HepG2 (cell line): ENCODE data around the gene ZNF212. TPM values are rescaled to one million over a fixed set of nuclear protein-coding genes. Genes with fewer than 3 reads are reported as not detected.

Experiments
- FOXK2 ChIP-seq: fragments of 450-650 bp; IDR thresholded peaks from 2 replicates; pipeline ENCODE4 v1.6.1; 2016
- KLF16 ChIP-seq, 2 experiments: sonication (generic) in 1 of 2; formaldehyde crosslinking in 1 of 2; IDR thresholded peaks; 2 replicates each; pipeline versions ENCODE4 v1.6.1 to v1.8.0; 2016 to 2023; ENCODE audit warnings: missing genetic modification reagents in 2 of 2, missing compliant biosample characterization in 1 of 2
- SP140L ChIP-seq: sonication (generic); formaldehyde crosslinking; IDR thresholded peaks from 2 replicates; pipeline ENCODE4 v1.4.0; 2020; ENCODE audit warnings: missing genetic modification reagents, borderline replicate concordance
- SRF ChIP-seq: IDR thresholded peaks from 2 replicates; pipeline ENCODE4 v1.6.1; 2011; ENCODE audit warnings: mild to moderate bottlenecking, low read depth, low read length, moderate library complexity
- ZNF33B ChIP-seq: sonication (generic); formaldehyde crosslinking; IDR thresholded peaks from 2 replicates; pipeline ENCODE4 v1.5.1; 2020; ENCODE audit warnings: mild to moderate bottlenecking, missing genetic modification reagents
- ZNF343 ChIP-seq: sonication (generic); formaldehyde crosslinking; IDR thresholded peaks from 2 replicates; pipeline ENCODE4 v1.4.0; 2020; ENCODE audit warnings: mild to moderate bottlenecking, missing genetic modification reagents
- ZSCAN9 ChIP-seq: IDR thresholded peaks from 2 replicates; pipeline ENCODE4 v1.6.1; 2016; ENCODE audit warnings: borderline replicate concordance
- polyA plus RNA-seq, 8 experiments: library from polyadenylated mRNA; depleted of rRNA in 3 of 8; stranded (reverse) in 7 of 8; unstranded in 1 of 8; fragments of >200 nt; fragmentation: Illumina TruSeq in 4 of 8; extraction: Trizol in 4 of 8; gene quantifications; 2 replicates each; pipeline versions ENCODE4 v1.2.1 to v1.2.3, GENCODE V29; 2011 to 2016; ENCODE audit warnings: low read depth in 4 of 8, missing spikeins in 1 of 8, mixed read lengths in 1 of 8; ENCODE audit not compliant: insufficient read depth in 1 of 8
- total RNA-seq, 5 experiments: library from RNA; depleted of rRNA; stranded (reverse); fragments of >200 nt; fragmentation: Illumina TruSeq; extraction: Trizol; gene quantifications; 2 replicates each; pipeline ENCODE4 v1.2.3, GENCODE V29; 2016; ENCODE audit warnings: low read depth in 1 of 5
- TF ChIP-seq, protein P1 (sequence below): IDR thresholded peaks from 2 replicates; pipeline ENCODE4 v1.6.1; 2016; ENCODE audit warnings: low read depth, missing genetic modification reagents, missing compliant biosample characterization
- TF ChIP-seq, protein P2 (sequence below): sonication (generic); formaldehyde crosslinking; IDR thresholded peaks from 2 replicates; pipeline ENCODE4 v1.5.1; 2020; ENCODE audit warnings: missing genetic modification reagents, mild to moderate bottlenecking, borderline replicate concordance
- TF ChIP-seq, protein P3 (sequence below): sonication (generic); formaldehyde crosslinking; IDR thresholded peaks from 2 replicates; pipeline ENCODE4 v1.4.0; 2020; ENCODE audit warnings: mild to moderate bottlenecking, missing genetic modification reagents, borderline replicate concordance
- TF ChIP-seq, protein P4 (sequence below): sonication (generic); formaldehyde crosslinking; IDR thresholded peaks from 2 replicates; pipeline ENCODE4 v1.4.0; 2020; ENCODE audit warnings: missing genetic modification reagents

The ZNF212 gene
- total and polyA plus RNA-seq, 2 of the 13 experiments (the other 11 are each of a cell fraction or from before 2014, with no cell fraction given) = 2.6 to 3.8 TPM

DNA sequence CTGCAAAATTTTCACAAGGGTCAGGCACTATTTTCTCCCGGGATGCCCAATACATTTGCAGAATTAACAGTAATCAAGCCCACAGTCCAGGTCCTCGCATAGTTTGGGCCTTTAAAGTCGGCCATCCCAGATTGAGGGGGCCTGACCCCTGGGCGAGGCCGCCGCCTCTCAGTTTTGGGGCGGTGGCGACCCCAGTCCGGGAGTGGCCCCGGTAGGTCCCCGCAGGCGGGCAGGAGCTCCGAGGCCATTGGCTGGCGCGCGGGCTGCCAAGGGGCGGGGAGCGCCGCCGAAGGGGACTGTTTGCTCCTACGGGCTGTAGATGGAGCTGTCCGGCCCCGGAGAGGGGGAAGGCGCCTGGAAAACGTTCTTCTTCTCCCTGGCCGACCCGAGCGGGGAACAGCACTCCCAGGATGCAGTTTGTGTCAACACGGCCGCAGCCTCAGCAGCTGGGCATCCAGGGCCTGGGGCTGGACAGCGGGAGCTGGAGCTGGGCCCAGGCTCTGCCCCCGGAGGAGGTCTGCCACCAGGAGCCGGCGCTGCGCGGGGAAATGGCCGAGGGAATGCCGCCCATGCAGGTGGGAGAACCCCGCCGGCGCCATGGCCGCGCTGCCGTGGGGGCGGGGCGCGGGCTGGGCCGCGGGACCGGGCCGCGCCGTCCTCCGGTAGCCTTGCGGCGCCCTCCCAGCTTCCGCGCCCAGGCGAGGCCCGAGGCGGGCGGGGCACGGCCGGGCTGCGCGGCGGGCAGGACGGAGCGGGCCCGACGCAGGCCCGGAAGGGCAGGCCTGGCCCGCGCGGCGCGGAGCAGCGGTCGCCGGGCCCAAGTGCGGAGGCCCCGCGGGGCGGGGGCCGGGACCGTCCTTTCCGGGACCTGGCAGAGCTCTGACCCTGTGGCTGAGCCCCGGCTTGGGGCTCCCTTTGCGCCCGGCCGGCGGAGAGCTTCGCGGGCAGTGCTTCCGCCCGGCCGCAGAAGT lies 44.0 kb upstream of the ZNF212 start, which contains the start of gene ZNF282 (continued):
- TF ChIP-seq, protein P1, sequence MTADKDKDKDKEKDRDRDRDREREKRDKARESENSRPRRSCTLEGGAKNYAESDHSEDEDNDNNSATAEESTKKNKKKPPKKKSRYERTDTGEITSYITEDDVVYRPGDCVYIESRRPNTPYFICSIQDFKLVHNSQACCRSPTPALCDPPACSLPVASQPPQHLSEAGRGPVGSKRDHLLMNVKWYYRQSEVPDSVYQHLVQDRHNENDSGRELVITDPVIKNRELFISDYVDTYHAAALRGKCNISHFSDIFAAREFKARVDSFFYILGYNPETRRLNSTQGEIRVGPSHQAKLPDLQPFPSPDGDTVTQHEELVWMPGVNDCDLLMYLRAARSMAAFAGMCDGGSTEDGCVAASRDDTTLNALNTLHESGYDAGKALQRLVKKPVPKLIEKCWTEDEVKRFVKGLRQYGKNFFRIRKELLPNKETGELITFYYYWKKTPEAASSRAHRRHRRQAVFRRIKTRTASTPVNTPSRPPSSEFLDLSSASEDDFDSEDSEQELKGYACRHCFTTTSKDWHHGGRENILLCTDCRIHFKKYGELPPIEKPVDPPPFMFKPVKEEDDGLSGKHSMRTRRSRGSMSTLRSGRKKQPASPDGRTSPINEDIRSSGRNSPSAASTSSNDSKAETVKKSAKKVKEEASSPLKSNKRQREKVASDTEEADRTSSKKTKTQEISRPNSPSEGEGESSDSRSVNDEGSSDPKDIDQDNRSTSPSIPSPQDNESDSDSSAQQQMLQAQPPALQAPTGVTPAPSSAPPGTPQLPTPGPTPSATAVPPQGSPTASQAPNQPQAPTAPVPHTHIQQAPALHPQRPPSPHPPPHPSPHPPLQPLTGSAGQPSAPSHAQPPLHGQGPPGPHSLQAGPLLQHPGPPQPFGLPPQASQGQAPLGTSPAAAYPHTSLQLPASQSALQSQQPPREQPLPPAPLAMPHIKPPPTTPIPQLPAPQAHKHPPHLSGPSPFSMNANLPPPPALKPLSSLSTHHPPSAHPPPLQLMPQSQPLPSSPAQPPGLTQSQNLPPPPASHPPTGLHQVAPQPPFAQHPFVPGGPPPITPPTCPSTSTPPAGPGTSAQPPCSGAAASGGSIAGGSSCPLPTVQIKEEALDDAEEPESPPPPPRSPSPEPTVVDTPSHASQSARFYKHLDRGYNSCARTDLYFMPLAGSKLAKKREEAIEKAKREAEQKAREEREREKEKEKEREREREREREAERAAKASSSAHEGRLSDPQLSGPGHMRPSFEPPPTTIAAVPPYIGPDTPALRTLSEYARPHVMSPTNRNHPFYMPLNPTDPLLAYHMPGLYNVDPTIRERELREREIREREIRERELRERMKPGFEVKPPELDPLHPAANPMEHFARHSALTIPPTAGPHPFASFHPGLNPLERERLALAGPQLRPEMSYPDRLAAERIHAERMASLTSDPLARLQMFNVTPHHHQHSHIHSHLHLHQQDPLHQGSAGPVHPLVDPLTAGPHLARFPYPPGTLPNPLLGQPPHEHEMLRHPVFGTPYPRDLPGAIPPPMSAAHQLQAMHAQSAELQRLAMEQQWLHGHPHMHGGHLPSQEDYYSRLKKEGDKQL (CRISPR knock-in tag) = peak; percentile 50; the same call in 1 of the 2 replicates
- TF ChIP-seq ZNF343 (CRISPR knock-in tag) (0 out of 2 replicates have a peak, but pooled peaks have one; percentile 33), SRF (no peak), ZSCAN9 (CRISPR knock-in tag) (peak; percentile 51; the same call in 1 of the 2 replicates), SP140L (no peak), FOXK2 (peak; percentile 57; the same call in 1 of the 2 replicates), ZNF33B (CRISPR knock-in tag) (no peak), KLF16 (CRISPR knock-in tag; IDR thresholded peaks at IDR 0.05) (peak in 1 of 2 experiments; percentile 88; a peak in 2 of 4 replicates)
- TF ChIP-seq, protein P2, sequence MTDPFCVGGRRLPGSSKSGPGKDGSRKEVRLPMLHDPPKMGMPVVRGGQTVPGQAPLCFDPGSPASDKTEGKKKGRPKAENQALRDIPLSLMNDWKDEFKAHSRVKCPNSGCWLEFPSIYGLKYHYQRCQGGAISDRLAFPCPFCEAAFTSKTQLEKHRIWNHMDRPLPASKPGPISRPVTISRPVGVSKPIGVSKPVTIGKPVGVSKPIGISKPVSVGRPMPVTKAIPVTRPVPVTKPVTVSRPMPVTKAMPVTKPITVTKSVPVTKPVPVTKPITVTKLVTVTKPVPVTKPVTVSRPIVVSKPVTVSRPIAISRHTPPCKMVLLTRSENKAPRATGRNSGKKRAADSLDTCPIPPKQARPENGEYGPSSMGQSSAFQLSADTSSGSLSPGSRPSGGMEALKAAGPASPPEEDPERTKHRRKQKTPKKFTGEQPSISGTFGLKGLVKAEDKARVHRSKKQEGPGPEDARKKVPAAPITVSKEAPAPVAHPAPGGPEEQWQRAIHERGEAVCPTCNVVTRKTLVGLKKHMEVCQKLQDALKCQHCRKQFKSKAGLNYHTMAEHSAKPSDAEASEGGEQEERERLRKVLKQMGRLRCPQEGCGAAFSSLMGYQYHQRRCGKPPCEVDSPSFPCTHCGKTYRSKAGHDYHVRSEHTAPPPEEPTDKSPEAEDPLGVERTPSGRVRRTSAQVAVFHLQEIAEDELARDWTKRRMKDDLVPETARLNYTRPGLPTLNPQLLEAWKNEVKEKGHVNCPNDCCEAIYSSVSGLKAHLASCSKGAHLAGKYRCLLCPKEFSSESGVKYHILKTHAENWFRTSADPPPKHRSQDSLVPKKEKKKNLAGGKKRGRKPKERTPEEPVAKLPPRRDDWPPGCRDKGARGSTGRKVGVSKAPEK (CRISPR knock-in tag) = no peak
- TF ChIP-seq, protein P3, sequence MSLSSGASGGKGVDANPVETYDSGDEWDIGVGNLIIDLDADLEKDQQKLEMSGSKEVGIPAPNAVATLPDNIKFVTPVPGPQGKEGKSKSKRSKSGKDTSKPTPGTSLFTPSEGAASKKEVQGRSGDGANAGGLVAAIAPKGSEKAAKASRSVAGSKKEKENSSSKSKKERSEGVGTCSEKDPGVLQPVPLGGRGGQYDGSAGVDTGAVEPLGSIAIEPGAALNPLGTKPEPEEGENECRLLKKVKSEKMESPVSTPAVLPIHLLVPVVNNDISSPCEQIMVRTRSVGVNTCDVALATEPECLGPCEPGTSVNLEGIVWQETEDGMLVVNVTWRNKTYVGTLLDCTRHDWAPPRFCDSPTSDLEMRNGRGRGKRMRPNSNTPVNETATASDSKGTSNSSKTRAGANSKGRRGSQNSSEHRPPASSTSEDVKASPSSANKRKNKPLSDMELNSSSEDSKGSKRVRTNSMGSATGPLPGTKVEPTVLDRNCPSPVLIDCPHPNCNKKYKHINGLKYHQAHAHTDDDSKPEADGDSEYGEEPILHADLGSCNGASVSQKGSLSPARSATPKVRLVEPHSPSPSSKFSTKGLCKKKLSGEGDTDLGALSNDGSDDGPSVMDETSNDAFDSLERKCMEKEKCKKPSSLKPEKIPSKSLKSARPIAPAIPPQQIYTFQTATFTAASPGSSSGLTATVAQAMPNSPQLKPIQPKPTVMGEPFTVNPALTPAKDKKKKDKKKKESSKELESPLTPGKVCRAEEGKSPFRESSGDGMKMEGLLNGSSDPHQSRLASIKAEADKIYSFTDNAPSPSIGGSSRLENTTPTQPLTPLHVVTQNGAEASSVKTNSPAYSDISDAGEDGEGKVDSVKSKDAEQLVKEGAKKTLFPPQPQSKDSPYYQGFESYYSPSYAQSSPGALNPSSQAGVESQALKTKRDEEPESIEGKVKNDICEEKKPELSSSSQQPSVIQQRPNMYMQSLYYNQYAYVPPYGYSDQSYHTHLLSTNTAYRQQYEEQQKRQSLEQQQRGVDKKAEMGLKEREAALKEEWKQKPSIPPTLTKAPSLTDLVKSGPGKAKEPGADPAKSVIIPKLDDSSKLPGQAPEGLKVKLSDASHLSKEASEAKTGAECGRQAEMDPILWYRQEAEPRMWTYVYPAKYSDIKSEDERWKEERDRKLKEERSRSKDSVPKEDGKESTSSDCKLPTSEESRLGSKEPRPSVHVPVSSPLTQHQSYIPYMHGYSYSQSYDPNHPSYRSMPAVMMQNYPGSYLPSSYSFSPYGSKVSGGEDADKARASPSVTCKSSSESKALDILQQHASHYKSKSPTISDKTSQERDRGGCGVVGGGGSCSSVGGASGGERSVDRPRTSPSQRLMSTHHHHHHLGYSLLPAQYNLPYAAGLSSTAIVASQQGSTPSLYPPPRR (CRISPR knock-in tag) = 0 out of 2 replicates have a peak, but pooled peaks have one; percentile 18
- TF ChIP-seq, protein P4, sequence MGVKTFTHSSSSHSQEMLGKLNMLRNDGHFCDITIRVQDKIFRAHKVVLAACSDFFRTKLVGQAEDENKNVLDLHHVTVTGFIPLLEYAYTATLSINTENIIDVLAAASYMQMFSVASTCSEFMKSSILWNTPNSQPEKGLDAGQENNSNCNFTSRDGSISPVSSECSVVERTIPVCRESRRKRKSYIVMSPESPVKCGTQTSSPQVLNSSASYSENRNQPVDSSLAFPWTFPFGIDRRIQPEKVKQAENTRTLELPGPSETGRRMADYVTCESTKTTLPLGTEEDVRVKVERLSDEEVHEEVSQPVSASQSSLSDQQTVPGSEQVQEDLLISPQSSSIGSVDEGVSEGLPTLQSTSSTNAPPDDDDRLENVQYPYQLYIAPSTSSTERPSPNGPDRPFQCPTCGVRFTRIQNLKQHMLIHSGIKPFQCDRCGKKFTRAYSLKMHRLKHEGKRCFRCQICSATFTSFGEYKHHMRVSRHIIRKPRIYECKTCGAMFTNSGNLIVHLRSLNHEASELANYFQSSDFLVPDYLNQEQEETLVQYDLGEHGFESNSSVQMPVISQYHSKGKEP (CRISPR knock-in tag) = peak; percentile 75; the same call in 1 of the 2 replicates
